Stomach (tissue), 9 donors: Measurements from ENCODE around the gene CDK3. TPM values are rescaled to one million over a fixed set of nuclear protein-coding genes. Genes with fewer than 3 reads are reported as not detected.
A peak's percentile ranks its signal among the peaks of the same experiment; 100 is the strongest.

Source experiments
- DNase-seq, 2 donors: peaks; one replicate each; pipeline versions ENCODE4 v3.0.0 to v3.0.0-alpha.2; 2013 to 2019
- H3K27ac ChIP-seq, 5 donors: fragments of 200-600 bp in 4 of 5; sonication (generic) in 4 of 5; one replicate each; pipeline ENCODE4 v1.5.1; 2013 to 2019; ENCODE audit warnings: mild to moderate bottlenecking in 1 of 5, moderate library complexity in 1 of 5
- H3K27me3 ChIP-seq, 3 donors: fragments of 200-600 bp; sonication (generic); one replicate each; pipeline ENCODE4 v1.5.1; 2017 to 2019; ENCODE audit warnings: mixed run types in 1 of 3
- H3K36me3 ChIP-seq, 4 donors: fragments of 200-600 bp; sonication (generic); 1 replicate in 3 of 4; 2 replicates in 1 of 4; pipeline ENCODE4 v1.5.1; 2016 to 2019
- H3K4me1 ChIP-seq, 4 donors: fragments of 200-600 bp; sonication (generic); one replicate each; pipeline ENCODE4 v1.5.1; 2016 to 2019
- H3K4me3 ChIP-seq, 4 donors: fragments of 200-600 bp; sonication (generic) in 3 of 4; one replicate each; pipeline ENCODE4 v1.5.1; 2016 to 2019; ENCODE audit warnings: mild to moderate bottlenecking in 1 of 4
- H3K9me3 ChIP-seq, 4 donors: fragments of 200-600 bp; sonication (generic); one replicate each; pipeline ENCODE4 v1.5.1; 2016 to 2019
- EP300 ChIP-seq: sonication (generic); formaldehyde crosslinking; IDR thresholded peaks from one replicate; pipeline ENCODE4 v1.6.1; 2017; ENCODE audit warnings: antibody characterized with exemption
- POLR2A ChIP-seq, 4 donors: fragments of 450-650 bp; IDR thresholded peaks; one replicate each; pipeline ENCODE4 v1.6.1; 2016; ENCODE audit warnings: antibody characterized with exemption in 4 of 4, control low read depth in 2 of 4, mild to moderate bottlenecking in 1 of 4, moderate library complexity in 1 of 4
- POLR2AphosphoS5 ChIP-seq, 3 donors: sonication (generic); formaldehyde crosslinking; IDR thresholded peaks; one replicate each; pipeline ENCODE4 v1.6.1; 2016; ENCODE audit warnings: antibody characterized with exemption in 3 of 3
- WGBS, 5 donors: extraction: QIAGEN DNeasy Blood & Tissue Kit in 3 of 5; methylation state at CpG; one replicate each; pipeline versions ENCODE4 v1.1.5 to v1.1.7; 2013 to 2018; 5-methylcytosine and 5-hydroxymethylcytosine counted together
- intact Hi-C: fragments of 100-400 bp; cut with DNase I; formaldehyde crosslinking; loops from one replicate; pipeline ENCODE4 v1.15.1; 2023; ENCODE audit warnings: low total_unique reads
- polyA plus RNA-seq, 3 donors: library from polyadenylated mRNA; stranded (reverse); fragments of 200-250 nt; gene quantifications; one replicate each; pipeline ENCODE4 v1.2.3, GENCODE V29; 2013
- total RNA-seq, 5 donors: library from RNA; depleted of rRNA; stranded (reverse); fragments of >200 nt; gene quantifications; one replicate each; pipeline versions ENCODE4 v1.1.0 to v1.2.3, GENCODE V29; 2014 to 2016
- TF ChIP-seq, protein P1 (sequence below), 7 experiments: fragments of 450-650 bp in 4 of 7; fragments of 200-600 bp in 3 of 7; sonication (generic) in 3 of 7; IDR thresholded peaks; one replicate each; pipeline ENCODE4 v1.5.1; 2016 to 2019; ENCODE audit warnings: antibody characterized with exemption in 7 of 7, control low read depth in 2 of 7, mild to moderate bottlenecking in 1 of 7
- donor health status: healthy with polysubstance abuse.
- donor health status: Bipolar disorder and iron deficiency.
- donor health status: healthy.

The CDK3 gene
- total and polyA plus RNA-seq, 8 donors = 3.1 to 20.4 (median 8.2) TPM; not detected in 1

DNA sequence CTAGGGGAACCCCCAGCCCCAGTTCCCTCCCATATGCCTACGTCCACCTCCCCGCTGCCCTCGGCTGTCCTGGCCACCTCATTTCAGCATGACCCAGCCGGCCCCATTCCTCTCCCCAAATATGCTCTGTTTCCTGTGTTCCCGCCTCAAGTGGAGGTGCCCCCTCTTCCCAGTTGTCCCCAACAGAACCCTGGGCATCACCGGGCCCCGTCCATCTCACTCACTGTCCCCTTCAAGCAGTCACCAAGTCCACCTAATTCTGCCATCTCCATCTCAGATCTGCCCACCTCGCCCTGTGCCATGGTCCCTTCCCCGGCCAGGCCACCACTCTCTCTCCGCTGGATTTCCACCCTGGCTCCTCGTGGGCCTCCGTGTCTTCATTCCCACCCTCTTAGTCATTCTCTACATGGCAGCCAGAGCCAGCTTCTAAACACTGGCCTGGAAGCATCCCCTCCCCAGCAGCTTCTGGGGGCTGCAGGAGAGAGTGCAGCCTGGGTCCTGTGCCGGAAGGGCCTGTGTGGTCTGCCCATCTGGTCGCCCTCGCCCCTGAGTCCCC, 12.8 kb downstream of the CDK3 start:
- peaks cover 0 to 19% (median 14%) of the 10 kb centered on the region in 4 donors for H3K36me3 ChIP-seq
- 81 to 90% (median 82%) methylated on average over 15 of the region's 15 CpGs for WGBS, 5 donors
- peaks cover 0 to 16% (median 11%) of the 10 kb centered on the region in 4 donors for H3K4me1 ChIP-seq
- no peak overlapping the region for H3K27ac ChIP-seq
- peak in 1 of 2 donors; percentile 2 for DNase-seq
- peaks cover 0 to 5% (median 0%) of the 10 kb centered on the region in 3 donors for H3K27me3 ChIP-seq
- TF ChIP-seq, protein P1, sequence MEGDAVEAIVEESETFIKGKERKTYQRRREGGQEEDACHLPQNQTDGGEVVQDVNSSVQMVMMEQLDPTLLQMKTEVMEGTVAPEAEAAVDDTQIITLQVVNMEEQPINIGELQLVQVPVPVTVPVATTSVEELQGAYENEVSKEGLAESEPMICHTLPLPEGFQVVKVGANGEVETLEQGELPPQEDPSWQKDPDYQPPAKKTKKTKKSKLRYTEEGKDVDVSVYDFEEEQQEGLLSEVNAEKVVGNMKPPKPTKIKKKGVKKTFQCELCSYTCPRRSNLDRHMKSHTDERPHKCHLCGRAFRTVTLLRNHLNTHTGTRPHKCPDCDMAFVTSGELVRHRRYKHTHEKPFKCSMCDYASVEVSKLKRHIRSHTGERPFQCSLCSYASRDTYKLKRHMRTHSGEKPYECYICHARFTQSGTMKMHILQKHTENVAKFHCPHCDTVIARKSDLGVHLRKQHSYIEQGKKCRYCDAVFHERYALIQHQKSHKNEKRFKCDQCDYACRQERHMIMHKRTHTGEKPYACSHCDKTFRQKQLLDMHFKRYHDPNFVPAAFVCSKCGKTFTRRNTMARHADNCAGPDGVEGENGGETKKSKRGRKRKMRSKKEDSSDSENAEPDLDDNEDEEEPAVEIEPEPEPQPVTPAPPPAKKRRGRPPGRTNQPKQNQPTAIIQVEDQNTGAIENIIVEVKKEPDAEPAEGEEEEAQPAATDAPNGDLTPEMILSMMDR (IDR thresholded peaks at IDR 0.05) = no peak
- no peak for TF ChIP-seq POLR2A (IDR thresholded peaks at IDR 0.05)
- TF ChIP-seq EP300 = no peak
- TF ChIP-seq POLR2AphosphoS5 (IDR thresholded peaks at IDR 0.05) = no peak
- no peaks in the 10 kb centered on the region for H3K9me3 ChIP-seq
- intact Hi-C loops = no loop called here
- no peak overlapping the region for H3K4me3 ChIP-seq

DNA sequence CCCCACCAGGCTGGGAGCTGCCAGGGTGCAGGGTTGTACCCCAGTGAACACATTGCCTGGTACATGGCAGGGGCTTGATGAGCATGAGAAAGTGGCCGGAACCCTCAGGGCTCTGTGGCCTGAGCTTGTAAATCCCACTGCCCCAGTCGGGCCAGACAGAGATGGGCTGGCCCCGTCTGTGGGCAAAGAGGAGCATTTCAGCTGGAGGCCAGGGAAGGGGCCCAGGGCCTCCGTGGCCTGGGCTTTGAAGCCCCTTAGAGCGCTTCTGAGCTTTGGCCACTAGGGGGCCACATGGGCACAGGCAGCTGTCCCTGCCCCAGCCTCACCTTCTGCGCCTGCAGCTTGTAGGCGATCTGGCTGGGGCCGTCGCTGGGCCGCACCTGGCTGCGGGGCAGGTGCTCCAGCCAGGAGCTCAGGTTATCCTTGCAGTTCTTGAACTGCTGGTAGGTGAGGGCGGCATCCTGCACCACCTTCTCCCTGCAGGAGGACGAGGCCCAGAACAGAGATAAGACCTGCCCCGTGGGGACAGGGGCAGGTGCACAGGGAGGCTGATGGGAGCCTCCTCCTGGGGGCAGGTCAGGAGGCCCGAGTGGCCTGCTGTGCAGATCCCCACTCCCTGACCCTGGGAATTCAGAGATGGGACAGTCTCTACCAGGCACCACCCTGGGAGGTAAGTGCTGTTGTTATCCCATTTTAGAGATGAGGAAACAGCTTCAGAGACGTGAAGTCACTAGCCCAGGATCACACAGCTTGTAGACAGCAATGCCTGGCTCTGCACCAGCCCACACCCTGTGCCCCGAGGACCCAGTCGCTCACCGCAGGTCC, 13.7 kb downstream of the CDK3 start:
- DNase-seq = peak; percentile 86 to 92
- Histone ChIP-seq H3K4me1 (peaks cover 0 to 16% (median 11%) of the 10 kb centered on the region in 4 donors), H3K27ac (peak overlapping the region in 2 of 5 donors; percentile 5 to 19), H3K9me3 (no peaks in the 10 kb centered on the region), H3K4me3 (no peak overlapping the region), H3K36me3 (peaks cover 0 to 16% (median 12%) of the 10 kb centered on the region in 4 donors), H3K27me3 (peaks cover 0 to 5% (median 0%) of the 10 kb centered on the region in 3 donors)
- 16 to 64% (median 25%) methylated on average over 5 to 19 of the region's 19 CpGs for WGBS, 5 donors
- intact Hi-C loops = no loop called here
- TF ChIP-seq POLR2A (IDR thresholded peaks at IDR 0.05) (no peak), EP300 (no peak), POLR2AphosphoS5 (IDR thresholded peaks at IDR 0.05) (peak in 2 of 3 donors; percentile 19 to 77)
- TF ChIP-seq, protein P1 (IDR thresholded peaks at IDR 0.05) = peak in 6 of 7 experiments; percentile 2 to 97 (median 94)

DNA sequence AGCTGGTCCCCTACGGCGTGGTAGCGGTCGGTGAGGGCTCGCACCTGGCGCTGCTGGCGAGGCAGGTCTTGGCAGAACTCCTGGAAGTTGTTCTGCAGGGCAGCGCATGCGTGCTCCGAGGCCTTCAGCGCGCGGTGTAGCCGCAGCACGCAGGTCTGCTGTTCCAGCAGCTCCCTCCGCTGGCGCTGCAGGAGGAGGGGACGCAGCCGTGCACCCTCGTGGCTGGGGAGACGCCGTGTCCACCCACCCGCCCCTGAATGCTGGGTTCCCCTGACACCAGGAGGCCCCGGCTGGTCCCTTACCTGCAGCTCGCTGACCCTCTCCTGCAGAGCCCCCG, 14.2 kb downstream of the CDK3 start:
- TF ChIP-seq POLR2AphosphoS5 (IDR thresholded peaks at IDR 0.05) (no peak), POLR2A (IDR thresholded peaks at IDR 0.05) (no peak), EP300 (no peak)
- TF ChIP-seq, protein P1 (IDR thresholded peaks at IDR 0.05) = no peak
- intact Hi-C loops = no loop called here
- whole genome bisulfite sequencing, 5 donors = 65 to 88% (median 75%) methylated on average over 22 to 26 of the region's 26 CpGs
- H3K4me1 ChIP-seq = peaks cover 0 to 16% (median 11%) of the 10 kb centered on the region in 4 donors
- peaks cover 0 to 5% (median 0%) of the 10 kb centered on the region in 3 donors for H3K27me3 ChIP-seq
- H3K4me3 ChIP-seq = no peak overlapping the region
- peaks cover 0 to 12% (median 8%) of the 10 kb centered on the region in 4 donors for H3K36me3 ChIP-seq
- H3K9me3 ChIP-seq = no peaks in the 10 kb centered on the region
- peak overlapping the region in 1 of 5 donors; percentile 5 for H3K27ac ChIP-seq
- DNase-seq = peak in 1 of 2 donors; percentile 74

GRCh38 chr17:76017481-76018339, 17.1 kb downstream of the CDK3 start:
- Histone ChIP-seq H3K36me3 (peaks cover 0 to 20% (median 5%) of the 10 kb centered on the region in 4 donors), H3K27me3 (peaks cover 0 to 21% (median 0%) of the 10 kb centered on the region in 3 donors), H3K4me3 (no peak overlapping the region), H3K4me1 (peaks cover 0 to 16% (median 11%) of the 10 kb centered on the region in 4 donors), H3K27ac (no peak overlapping the region), H3K9me3 (no peaks in the 10 kb centered on the region)
- DNase-seq = no peak
- TF ChIP-seq POLR2A (IDR thresholded peaks at IDR 0.05) (no peak), EP300 (no peak), POLR2AphosphoS5 (IDR thresholded peaks at IDR 0.05) (no peak)
- TF ChIP-seq, protein P1 (IDR thresholded peaks at IDR 0.05) = no peak
- intact Hi-C loops = no loop called here
- 87 to 93% (median 92%) methylated on average over 14 to 21 of the region's 21 CpGs for WGBS, 5 donors
